Ramos (cell line): ENCODE data around the gene NAT8.
"Not testable (repeated sequence)": the region's sequence is repeated elsewhere in the genome, so short reads cannot be mapped to it uniquely, and the experiment has no call there.

Experiments used
- in situ Hi-C: fragments of 300-500 bp; cut with MboI; formaldehyde crosslinking; loops from one replicate; pipeline ENCODE4 v1.14.3; 2022; ENCODE audit warnings: low sequenced_read_pairs; ENCODE audit not compliant: unreplicated experiment

NAT8 gene

GRCh38 chr2:73642338-73643018 is at the start of gene NAT8:
Gene NAT8, minus strand, starts transcription at chr2:73642422. Its CDS starts 794 bp downstream, at chr2:73641628.
- in situ Hi-C loops = no loop called here

GRCh38 chr2:73690372-73691088 is 48.3 kb upstream of the NAT8 start:
- in situ Hi-C loops = loop anchor here (5.0 kb wide), 1 partner anchor 68 kb away; no protein-coding TSS in a partner anchor

GRCh38 chr2:73688494-73688893 is 46.3 kb upstream of the NAT8 start:
- in situ Hi-C loops = not testable (repeated sequence)

- in situ Hi-C loops = no loop called here
Measured at GRCh38 chr2:73685764-73686438, 43.7 kb upstream of the NAT8 start.

- in situ Hi-C loops = not testable (repeated sequence)
Measured at GRCh38 chr2:73684905-73685304, 42.7 kb upstream of the NAT8 start.

GRCh38 chr2:73684325-73684724 is 42.1 kb upstream of the NAT8 start:
- in situ Hi-C loops = not testable (repeated sequence)

GRCh38 chr2:73679951-73680571 is 37.8 kb upstream of the NAT8 start:
- in situ Hi-C loops = not testable (repeated sequence)

- in situ Hi-C loops = not testable (repeated sequence)
Measured at GRCh38 chr2:73679237-73679636, 37.0 kb upstream of the NAT8 start.

GRCh38 chr2:73678008-73678407 is 35.8 kb upstream of the NAT8 start:
- in situ Hi-C loops = not testable (repeated sequence)

- in situ Hi-C loops = not testable (repeated sequence)
Measured at GRCh38 chr2:73676211-73676610, 34.0 kb upstream of the NAT8 start.

- in situ Hi-C loops = not testable (repeated sequence)
Measured at GRCh38 chr2:73674696-73675157, 32.5 kb upstream of the NAT8 start.

GRCh38 chr2:73669976-73670375 is 27.8 kb upstream of the NAT8 start:
- in situ Hi-C loops = not testable (repeated sequence)

- in situ Hi-C loops = not testable (repeated sequence)
Measured at GRCh38 chr2:73667239-73667638, 25.0 kb upstream of the NAT8 start.

GRCh38 chr2:73654175-73654574 is 12.0 kb upstream of the NAT8 start:
- in situ Hi-C loops = no loop called here

GRCh38 chr2:73652348-73652747 is 10.1 kb upstream of the NAT8 start:
- in situ Hi-C loops = no loop called here

GRCh38 chr2:73651591-73652230 is 9.5 kb upstream of the NAT8 start:
- in situ Hi-C loops = no loop called here

GRCh38 chr2:73647690-73648089 is 5.5 kb upstream of the NAT8 start:
- in situ Hi-C loops = not testable (repeated sequence)

GRCh38 chr2:73641767-73642062 is 507 bp downstream of the NAT8 start:
- in situ Hi-C loops = no loop called here

- in situ Hi-C loops = no loop called here
Measured at GRCh38 chr2:73640946-73641766, 1.1 kb downstream of the NAT8 start.
